HL-60 (cell line): ENCODE data around the gene ZFYVE28.

ENCODE experiments used
- GABPA ChIP-seq: IDR thresholded peaks from 2 replicates; pipeline ENCODE4 v1.6.1; 2012; ENCODE audit warnings: low read depth
- POLR2AphosphoS5 ChIP-seq: IDR thresholded peaks from 2 replicates; pipeline ENCODE4 v1.6.1; 2012; ENCODE audit warnings: low read depth
- TF ChIP-seq, protein P1 (sequence below): IDR thresholded peaks from one replicate; pipeline ENCODE4 v1.5.1; 2011; ENCODE audit warnings: low read length, control low read depth, inconsistent platforms; ENCODE audit not compliant: insufficient read depth
- TF ChIP-seq, protein P2 (sequence below): IDR thresholded peaks from 2 replicates; pipeline ENCODE4 v1.6.1; 2012; ENCODE audit warnings: low read depth; ENCODE audit not compliant: insufficient replicate concordance

GRCh38 chr4:2417226-2417764, 1.1 kb downstream of the ZFYVE28 start:
- TF ChIP-seq, protein P1, sequence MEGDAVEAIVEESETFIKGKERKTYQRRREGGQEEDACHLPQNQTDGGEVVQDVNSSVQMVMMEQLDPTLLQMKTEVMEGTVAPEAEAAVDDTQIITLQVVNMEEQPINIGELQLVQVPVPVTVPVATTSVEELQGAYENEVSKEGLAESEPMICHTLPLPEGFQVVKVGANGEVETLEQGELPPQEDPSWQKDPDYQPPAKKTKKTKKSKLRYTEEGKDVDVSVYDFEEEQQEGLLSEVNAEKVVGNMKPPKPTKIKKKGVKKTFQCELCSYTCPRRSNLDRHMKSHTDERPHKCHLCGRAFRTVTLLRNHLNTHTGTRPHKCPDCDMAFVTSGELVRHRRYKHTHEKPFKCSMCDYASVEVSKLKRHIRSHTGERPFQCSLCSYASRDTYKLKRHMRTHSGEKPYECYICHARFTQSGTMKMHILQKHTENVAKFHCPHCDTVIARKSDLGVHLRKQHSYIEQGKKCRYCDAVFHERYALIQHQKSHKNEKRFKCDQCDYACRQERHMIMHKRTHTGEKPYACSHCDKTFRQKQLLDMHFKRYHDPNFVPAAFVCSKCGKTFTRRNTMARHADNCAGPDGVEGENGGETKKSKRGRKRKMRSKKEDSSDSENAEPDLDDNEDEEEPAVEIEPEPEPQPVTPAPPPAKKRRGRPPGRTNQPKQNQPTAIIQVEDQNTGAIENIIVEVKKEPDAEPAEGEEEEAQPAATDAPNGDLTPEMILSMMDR, result no peak
- TF ChIP-seq, protein P2, sequence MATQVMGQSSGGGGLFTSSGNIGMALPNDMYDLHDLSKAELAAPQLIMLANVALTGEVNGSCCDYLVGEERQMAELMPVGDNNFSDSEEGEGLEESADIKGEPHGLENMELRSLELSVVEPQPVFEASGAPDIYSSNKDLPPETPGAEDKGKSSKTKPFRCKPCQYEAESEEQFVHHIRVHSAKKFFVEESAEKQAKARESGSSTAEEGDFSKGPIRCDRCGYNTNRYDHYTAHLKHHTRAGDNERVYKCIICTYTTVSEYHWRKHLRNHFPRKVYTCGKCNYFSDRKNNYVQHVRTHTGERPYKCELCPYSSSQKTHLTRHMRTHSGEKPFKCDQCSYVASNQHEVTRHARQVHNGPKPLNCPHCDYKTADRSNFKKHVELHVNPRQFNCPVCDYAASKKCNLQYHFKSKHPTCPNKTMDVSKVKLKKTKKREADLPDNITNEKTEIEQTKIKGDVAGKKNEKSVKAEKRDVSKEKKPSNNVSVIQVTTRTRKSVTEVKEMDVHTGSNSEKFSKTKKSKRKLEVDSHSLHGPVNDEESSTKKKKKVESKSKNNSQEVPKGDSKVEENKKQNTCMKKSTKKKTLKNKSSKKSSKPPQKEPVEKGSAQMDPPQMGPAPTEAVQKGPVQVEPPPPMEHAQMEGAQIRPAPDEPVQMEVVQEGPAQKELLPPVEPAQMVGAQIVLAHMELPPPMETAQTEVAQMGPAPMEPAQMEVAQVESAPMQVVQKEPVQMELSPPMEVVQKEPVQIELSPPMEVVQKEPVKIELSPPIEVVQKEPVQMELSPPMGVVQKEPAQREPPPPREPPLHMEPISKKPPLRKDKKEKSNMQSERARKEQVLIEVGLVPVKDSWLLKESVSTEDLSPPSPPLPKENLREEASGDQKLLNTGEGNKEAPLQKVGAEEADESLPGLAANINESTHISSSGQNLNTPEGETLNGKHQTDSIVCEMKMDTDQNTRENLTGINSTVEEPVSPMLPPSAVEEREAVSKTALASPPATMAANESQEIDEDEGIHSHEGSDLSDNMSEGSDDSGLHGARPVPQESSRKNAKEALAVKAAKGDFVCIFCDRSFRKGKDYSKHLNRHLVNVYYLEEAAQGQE, result no peak
- TF ChIP-seq GABPA, result no peak
- TF ChIP-seq POLR2AphosphoS5, result no peak
